PFSK-1 (cell line): ENCODE data around the gene CETN3.

Experiments used
- POLR2AphosphoS5 ChIP-seq: IDR thresholded peaks from 2 replicates; pipeline ENCODE4 v1.6.1; 2012; ENCODE audit warnings: low read depth, mild to moderate bottlenecking, control low read depth, low read length, moderate library complexity
- SIN3A ChIP-seq: IDR thresholded peaks from 2 replicates; pipeline ENCODE4 v1.6.1; 2012; ENCODE audit warnings: mild to moderate bottlenecking, low read length, moderate library complexity, borderline replicate concordance; ENCODE audit not compliant: insufficient read depth
- TAF1 ChIP-seq: IDR thresholded peaks from 2 replicates; pipeline ENCODE4 v1.6.1; 2012; ENCODE audit warnings: low read length, control low read depth, borderline replicate concordance; ENCODE audit not compliant: insufficient read depth

DNA sequence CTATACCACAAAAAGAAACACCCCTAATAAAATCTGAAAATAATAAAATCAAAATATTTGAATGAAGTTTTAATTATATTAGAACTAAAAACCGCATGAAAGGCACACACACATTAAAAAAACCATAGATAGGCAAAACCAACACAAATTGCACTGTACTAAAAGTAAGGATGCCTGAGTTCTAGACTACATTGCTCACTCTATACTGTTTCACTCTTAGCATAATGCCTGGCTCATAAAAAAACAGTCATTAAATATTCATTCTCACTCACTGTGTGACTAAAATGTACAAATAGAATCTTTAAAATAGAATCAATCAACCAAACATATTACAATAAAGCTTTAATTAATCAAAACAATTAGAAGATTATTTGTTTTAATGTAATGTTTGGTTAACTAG, 41.7 kb downstream of the CETN3 start:
- TF ChIP-seq TAF1 (no peak), SIN3A (no peak), POLR2AphosphoS5 (no peak)
